K562 (cell line): ENCODE measurements around the gene IL1RL2. TPM values are rescaled to one million over a fixed set of nuclear protein-coding genes. Genes with fewer than 3 reads are reported as not detected.

Experiments used
- MGA ChIP-seq: fragments of 450-650 bp; IDR thresholded peaks from 2 replicates; pipeline ENCODE4 v1.6.1; 2016; ENCODE audit warnings: mild to moderate bottlenecking, moderate library complexity
- NONO ChIP-seq, 2 experiments: fragments of 200-400 bp in 1 of 2; fragments of 450-650 bp in 1 of 2; formaldehyde crosslinking in 1 of 2; IDR thresholded peaks; 2 replicates each; pipeline ENCODE4 v1.6.1; 2017; ENCODE audit warnings: low read depth in 2 of 2, mild to moderate bottlenecking in 2 of 2, moderate library complexity in 2 of 2, low read length in 1 of 2
- POLR2AphosphoS5 ChIP-seq: IDR thresholded peaks from 2 replicates; pipeline ENCODE4 v1.6.1; 2011; ENCODE audit warnings: mild to moderate bottlenecking, low read depth, low read length, moderate library complexity; ENCODE audit not compliant: control insufficient read depth, insufficient read depth
- RBFOX2 ChIP-seq: fragments of 200-400 bp; formaldehyde crosslinking; IDR thresholded peaks from 2 replicates; pipeline ENCODE4 v1.6.1; 2017; ENCODE audit warnings: low read depth, mild to moderate bottlenecking, low read length, moderate library complexity
- TAL1 ChIP-seq: fragments of 450-650 bp; IDR thresholded peaks from 2 replicates; pipeline ENCODE4 v1.6.1; 2016; ENCODE audit warnings: mild to moderate bottlenecking
- U2AF2 ChIP-seq: fragments of 200-400 bp; formaldehyde crosslinking; optimal IDR thresholded peaks from 2 replicates; pipeline ENCODE3; 2017; ENCODE audit warnings: low read depth, mild to moderate bottlenecking, low read length
- ZFX ChIP-seq: sonication (generic); formaldehyde crosslinking; IDR thresholded peaks from 2 replicates; pipeline ENCODE4 v1.8.0; 2022; ENCODE audit warnings: mild to moderate bottlenecking, missing genetic modification reagents, moderate library complexity
- ZNF384 ChIP-seq: IDR thresholded peaks from 2 replicates; pipeline ENCODE4 v1.6.1; 2012; ENCODE audit warnings: low read depth, low read length, improper control_type of control experiment
- polyA plus RNA-seq, 8 experiments: library from polyadenylated mRNA; depleted of rRNA in 4 of 8; stranded (reverse) in 5 of 8; unstranded in 3 of 8; fragments of >200 nt; fragmentation: Nextera tagmentation in 2 of 8; fragmentation: Illumina TruSeq in 1 of 8; extraction: Ambion mirVana in 2 of 8; extraction: Trizol in 1 of 8; gene quantifications; 2 replicates each; pipeline versions ENCODE4 v1.2.1 to v1.2.3, GENCODE V29; 2011 to 2014; ENCODE audit warnings: inconsistent platforms in 1 of 8, missing spikeins in 1 of 8
- total RNA-seq, 7 experiments: library from RNA; depleted of rRNA in 6 of 7; stranded (reverse); fragments of >200 nt in 6 of 7; fragmentation: Illumina TruSeq in 2 of 7; extraction: Trizol in 2 of 7; gene quantifications; 2 replicates each; pipeline versions ENCODE4 v1.2.1 to v1.2.3, GENCODE V29; 2011 to 2021; ENCODE audit warnings: low replicate concordance in 1 of 7

The IL1RL2 gene
- total and polyA plus RNA-seq, 9 of the 15 experiments (the other 6 are each of a cell fraction or from before 2014, with no cell fraction given), result not detected

- TF ChIP-seq MGA (peak; percentile 63), NONO (IDR thresholded peaks at IDR 0.05; ENCODE audit: low read depth in 2 of 2, low read length in 1 of 2) (no peak), POLR2AphosphoS5 (no peak), ZNF384 (no peak), U2AF2 (no peak), TAL1 (no peak), RBFOX2 (0 out of 2 replicates have a peak, but pooled peaks have one; percentile 6), ZFX (CRISPR knock-in tag) (no peak)
These were observed 43.9 kb upstream of the IL1RL2 start (continued) for GRCh38 chr2:102142829-102143449.
